ENCODE measurements around the gene IGFBP2.

The IGFBP2 gene

DNA sequence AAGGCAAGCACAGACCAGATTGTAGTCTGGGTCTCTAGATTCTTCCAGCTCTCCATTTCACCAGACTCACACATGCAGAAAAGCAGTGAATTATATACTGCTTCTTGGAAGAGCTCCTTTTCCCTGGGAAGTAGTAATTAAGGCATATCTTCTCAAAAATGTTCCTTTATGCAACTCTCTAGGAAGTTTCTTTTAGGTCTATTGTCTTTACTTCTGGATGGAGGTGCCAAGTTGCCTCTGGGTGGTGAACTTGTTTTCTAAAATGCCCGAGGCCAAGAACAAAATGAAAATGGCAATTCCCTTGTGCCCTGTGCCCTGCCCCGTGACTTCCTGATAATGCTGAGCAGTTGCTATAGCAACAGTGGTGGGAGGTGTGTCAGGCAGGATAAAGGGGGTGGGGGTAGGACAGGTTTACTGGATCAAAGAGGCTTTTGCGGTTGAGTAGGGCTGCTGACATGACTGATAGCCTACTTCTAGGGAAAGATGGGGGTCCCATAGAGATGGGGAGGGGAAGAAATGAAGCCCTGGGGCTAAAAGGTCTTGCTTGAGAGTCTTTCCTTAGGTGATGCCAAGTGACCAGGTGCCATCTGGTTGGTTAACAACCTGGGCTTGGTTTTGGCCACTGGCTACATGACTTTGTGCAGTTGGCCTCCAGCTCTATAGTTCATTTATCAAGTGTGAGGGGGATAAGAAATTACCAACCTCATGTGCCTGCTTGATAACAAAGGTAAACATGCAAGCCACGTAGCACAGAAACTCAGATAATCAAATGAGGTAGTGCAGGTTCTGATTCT lies 11.8 kb downstream of the IGFBP2 start:
- TF ChIP-seq, protein P1, sequence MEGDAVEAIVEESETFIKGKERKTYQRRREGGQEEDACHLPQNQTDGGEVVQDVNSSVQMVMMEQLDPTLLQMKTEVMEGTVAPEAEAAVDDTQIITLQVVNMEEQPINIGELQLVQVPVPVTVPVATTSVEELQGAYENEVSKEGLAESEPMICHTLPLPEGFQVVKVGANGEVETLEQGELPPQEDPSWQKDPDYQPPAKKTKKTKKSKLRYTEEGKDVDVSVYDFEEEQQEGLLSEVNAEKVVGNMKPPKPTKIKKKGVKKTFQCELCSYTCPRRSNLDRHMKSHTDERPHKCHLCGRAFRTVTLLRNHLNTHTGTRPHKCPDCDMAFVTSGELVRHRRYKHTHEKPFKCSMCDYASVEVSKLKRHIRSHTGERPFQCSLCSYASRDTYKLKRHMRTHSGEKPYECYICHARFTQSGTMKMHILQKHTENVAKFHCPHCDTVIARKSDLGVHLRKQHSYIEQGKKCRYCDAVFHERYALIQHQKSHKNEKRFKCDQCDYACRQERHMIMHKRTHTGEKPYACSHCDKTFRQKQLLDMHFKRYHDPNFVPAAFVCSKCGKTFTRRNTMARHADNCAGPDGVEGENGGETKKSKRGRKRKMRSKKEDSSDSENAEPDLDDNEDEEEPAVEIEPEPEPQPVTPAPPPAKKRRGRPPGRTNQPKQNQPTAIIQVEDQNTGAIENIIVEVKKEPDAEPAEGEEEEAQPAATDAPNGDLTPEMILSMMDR (conservative IDR thresholded peaks at IDR 0.05) = no peak
- TF ChIP-seq ZFX (IDR thresholded peaks at IDR 0.05) = no peak
- H3K27ac ChIP-seq = no peak overlapping the region

DNA sequence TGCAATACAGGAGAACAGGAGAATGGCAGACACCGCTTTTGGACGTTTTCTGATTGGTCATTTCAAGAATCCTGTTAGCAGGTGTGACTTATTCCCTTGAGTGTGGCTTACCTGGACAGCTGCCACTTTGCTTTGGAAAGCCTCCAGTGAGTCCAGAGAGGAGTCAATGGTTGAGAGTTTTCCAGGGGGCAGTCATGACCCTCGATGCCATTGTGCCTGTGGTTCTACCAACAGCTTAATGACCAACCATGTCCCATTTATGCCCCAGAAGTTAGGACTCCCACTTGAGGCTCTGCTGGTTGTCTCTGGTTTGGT lies 12.4 kb downstream of the IGFBP2 start:
- no peak for TF ChIP-seq ZFX (IDR thresholded peaks at IDR 0.05)
- TF ChIP-seq, protein P1 (conservative IDR thresholded peaks at IDR 0.05) = no peak
- no peak overlapping the region for H3K27ac ChIP-seq

DNA sequence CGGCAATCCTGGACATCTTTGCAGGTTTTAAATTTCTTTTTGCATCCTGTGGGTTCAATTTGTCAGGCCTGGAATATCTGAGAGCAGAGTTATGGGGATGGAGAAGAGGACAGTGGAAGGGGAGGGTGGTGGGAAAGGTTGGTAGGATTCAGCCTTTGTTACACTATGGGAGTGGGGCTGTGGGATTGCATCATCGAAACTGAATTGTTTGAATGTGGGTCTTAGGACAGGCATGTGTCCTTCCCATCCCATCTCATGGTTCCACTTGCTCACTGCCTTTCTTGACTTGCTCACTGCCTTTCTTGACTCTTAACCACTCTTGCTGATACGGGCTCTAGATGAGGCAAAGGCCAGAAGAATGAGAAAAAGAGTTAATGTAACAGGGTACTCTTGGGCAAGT lies 12.9 kb downstream of the IGFBP2 start:
- TF ChIP-seq ZFX (IDR thresholded peaks at IDR 0.05) = no peak
- TF ChIP-seq, protein P1 (conservative IDR thresholded peaks at IDR 0.05) = no peak

DNA sequence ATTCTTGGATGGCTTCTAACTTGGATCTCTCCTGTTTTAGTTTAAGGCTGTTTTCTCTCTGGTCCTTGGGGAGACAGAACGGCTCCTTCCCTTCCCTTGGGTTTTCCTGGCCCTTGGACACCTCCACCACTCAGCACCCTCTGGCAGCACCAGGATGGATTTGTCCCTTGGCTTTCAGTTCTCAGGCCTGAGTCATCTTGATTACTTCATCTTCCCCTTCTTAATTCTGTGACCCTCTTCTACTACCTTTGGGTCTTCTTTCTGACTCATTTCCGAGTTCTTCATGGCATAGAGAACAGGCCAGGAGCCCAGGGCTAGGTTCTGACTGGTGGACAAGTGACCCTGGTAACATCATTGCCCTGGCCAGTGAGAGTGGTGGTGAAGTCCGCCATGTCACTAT lies 14.9 kb downstream of the IGFBP2 start:
- no peak overlapping the region for H3K27ac ChIP-seq
- no peak for TF ChIP-seq ZFX (IDR thresholded peaks at IDR 0.05)
- TF ChIP-seq, protein P1 (conservative IDR thresholded peaks at IDR 0.05) = no peak

More for the DNA sequence above, 12.9 kb downstream of the IGFBP2 start:
- H3K27ac ChIP-seq = no peak overlapping the region

DNA sequence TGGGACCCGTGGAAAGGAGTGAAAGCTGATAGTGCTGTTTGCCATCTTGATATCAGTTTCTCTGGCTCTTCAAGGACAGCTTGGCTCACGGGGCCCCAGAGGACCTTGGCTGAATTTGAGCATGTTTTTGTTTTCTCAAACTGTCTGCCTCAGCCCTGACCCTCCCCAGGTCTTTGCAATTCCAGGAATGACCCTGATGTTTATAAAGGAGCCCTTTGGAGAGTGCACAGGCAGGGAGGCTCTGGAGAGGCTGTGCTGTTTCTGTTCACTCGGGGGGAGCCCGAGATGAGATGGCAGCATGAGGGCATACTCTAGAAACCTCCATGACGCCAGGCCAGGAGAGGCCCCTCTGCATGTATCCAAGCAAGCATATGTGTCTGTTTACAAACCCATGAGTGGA lies 16.4 kb downstream of the IGFBP2 start:
- TF ChIP-seq, protein P1 (conservative IDR thresholded peaks at IDR 0.05) = no peak
- no peak for TF ChIP-seq ZFX (IDR thresholded peaks at IDR 0.05)
- no peak overlapping the region for H3K27ac ChIP-seq

DNA sequence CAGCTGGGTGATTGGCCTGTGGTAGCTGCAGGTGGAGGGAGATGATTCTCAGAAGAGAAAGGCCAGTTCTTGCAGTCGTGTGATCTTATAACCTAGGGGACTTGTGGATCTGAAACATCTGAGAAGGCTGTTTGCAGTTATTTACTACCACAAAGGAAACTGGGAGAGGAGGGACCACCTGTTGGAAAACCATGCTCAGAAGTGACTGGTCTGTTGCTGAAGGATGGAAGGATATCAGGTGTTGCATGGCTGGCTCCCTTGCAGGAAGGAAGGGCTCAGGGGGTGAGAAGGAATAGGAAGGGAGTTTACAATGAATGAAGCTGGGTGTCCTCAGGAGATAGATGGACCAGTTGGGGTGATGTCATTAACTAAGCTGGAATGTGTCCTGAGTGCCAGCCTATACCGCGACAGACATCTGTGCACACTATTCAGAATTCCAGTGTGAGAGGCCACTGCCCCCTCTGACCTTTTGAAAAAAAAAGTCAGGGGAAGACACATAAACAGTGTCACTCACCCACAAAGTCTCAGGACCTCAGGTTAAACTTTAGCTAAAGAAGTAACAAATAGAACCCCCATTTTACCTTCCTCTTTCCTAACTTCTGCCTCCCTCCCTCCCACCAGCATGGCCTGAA lies 17.5 kb downstream of the IGFBP2 start:
- H3K27ac ChIP-seq = no peak overlapping the region
- TF ChIP-seq, protein P1 (conservative IDR thresholded peaks at IDR 0.05) = no peak
- no peak for TF ChIP-seq ZFX (IDR thresholded peaks at IDR 0.05)

DNA sequence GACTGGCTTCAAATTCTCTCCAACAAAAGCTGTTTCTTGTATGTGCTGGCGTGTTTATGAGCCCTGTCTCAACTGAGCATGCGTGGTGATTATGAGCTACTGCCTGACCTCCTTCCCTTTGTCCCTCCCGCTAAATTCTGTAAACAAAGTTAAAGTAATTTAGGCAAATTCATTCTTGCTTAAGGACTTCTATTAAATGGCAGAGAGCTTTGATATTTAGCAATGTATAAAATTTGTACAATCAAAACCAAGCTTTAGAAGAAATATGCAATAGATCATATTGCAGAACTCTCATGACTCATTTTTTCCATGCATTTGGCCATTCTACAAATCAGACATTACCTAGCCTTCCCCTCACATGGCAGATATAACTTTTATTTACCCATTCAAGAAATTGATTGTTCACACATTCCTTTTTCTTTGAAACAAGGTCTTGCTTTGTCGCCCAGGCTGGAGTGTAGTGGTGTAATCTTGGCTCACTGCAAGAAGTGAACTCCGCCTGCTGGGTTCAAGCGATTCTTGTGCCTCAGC lies 18.2 kb downstream of the IGFBP2 start:
- TF ChIP-seq, protein P1 (conservative IDR thresholded peaks at IDR 0.05) = no peak
- no peak for TF ChIP-seq ZFX (IDR thresholded peaks at IDR 0.05)
- H3K27ac ChIP-seq = no peak overlapping the region
